ENCODE data around the gene PPM1H. TPM values are rescaled to one million over a fixed set of nuclear protein-coding genes. Genes with fewer than 3 reads are reported as not detected.

Gene PPM1H
- total and polyA plus RNA-seq, 2 of the 8 experiments (the other 6 are each of a cell fraction or from before 2014, with no cell fraction given), result 16.4 to 36.1 TPM

- H2AK5ac ChIP-seq (ENCODE audit: low read depth, low read length), result no peak overlapping the region
- H3K27ac ChIP-seq (ENCODE audit: low read depth, low read length), result no peak overlapping the region
- peaks cover 0 to 4% (median 0%) of the 10 kb centered on the region in 4 experiments; a peak in 2 of 8 replicates for H3K36me3 ChIP-seq (ENCODE audit: control insufficient read depth in 2 of 4, insufficient read depth in 4 of 4, low read length in 3 of 4)
- H2BK12ac ChIP-seq (ENCODE audit: low read depth, low read length), result no peak overlapping the region
- H3K79me2 ChIP-seq (ENCODE audit: control insufficient read depth in 1 of 2, insufficient read depth in 2 of 2, low read length in 2 of 2), result no peaks in the 10 kb centered on the region
- H2AFZ ChIP-seq (ENCODE audit: low read length), result no peak overlapping the region
- H3K23ac ChIP-seq (ENCODE audit: insufficient read length), result no peak overlapping the region
- H3K4me1 ChIP-seq (replicated peaks in 1 of 4; ENCODE audit: control insufficient read depth in 3 of 4, insufficient read depth in 4 of 4, low read length in 3 of 4), result peaks cover 1 to 6% (median 5%) of the 10 kb centered on the region in 4 experiments; a peak in 5 of 7 replicates
- H2BK15ac ChIP-seq (ENCODE audit: low read length), result no peak overlapping the region; the same call in 1 of the 2 replicates
- no peak overlapping the region for H4K91ac ChIP-seq (replicated peaks; ENCODE audit: insufficient read length, low read length)
- H4K8ac ChIP-seq (ENCODE audit: extremely low read depth, insufficient read depth, low read length), result no peak overlapping the region
- TF ChIP-seq TAF7 (optimal IDR thresholded peaks at IDR 0.05; ENCODE audit: borderline replicate concordance, low read depth, low read length) (no peak), RXRA (IDR thresholded peaks at IDR 0.05; ENCODE audit: insufficient read depth, low read depth, low read length) (no peak), E2F6 (IDR thresholded peaks at IDR 0.05) (no peak), CHD2 (IDR thresholded peaks at IDR 0.05; ENCODE audit: low read length) (no peak), SP2 (IDR thresholded peaks at IDR 0.05; ENCODE audit: low read length) (no peak), HDAC6 (IDR thresholded peaks at IDR 0.05; ENCODE audit: low read depth, low read length) (no peak), USF2 (IDR thresholded peaks at IDR 0.05; ENCODE audit: low read length) (no peak), RFX5 (IDR thresholded peaks at IDR 0.05; ENCODE audit: borderline replicate concordance, low read depth, low read length) (no peak), EP300 (IDR thresholded peaks at IDR 0.05; ENCODE audit: borderline replicate concordance in 1 of 2, low read depth in 2 of 2, low read length in 2 of 2) (no peak), EGR1 (IDR thresholded peaks at IDR 0.05; ENCODE audit: borderline replicate concordance, low read depth, low read length) (no peak), CTBP2 (IDR thresholded peaks at IDR 0.05; ENCODE audit: borderline replicate concordance, insufficient read depth, insufficient read length, low read length) (no peak), MAX (IDR thresholded peaks at IDR 0.05) (no peak)
- ChIA-PET CTCF (ENCODE audit: partially characterized antibody) (interaction anchor here (1.0 to 2.5 kb wide), 6 partner anchors 10 to 371 kb away, joined by 3 to 8 read pairs (median 3); no protein-coding TSS in a partner anchor), POLR2A (ENCODE audit: partially characterized antibody) (interaction anchor here (0.7 kb wide), 1 partner anchor 17 kb away, joined by 3 read pairs; no protein-coding TSS in a partner anchor)
- no peak overlapping the region for H3K56ac ChIP-seq (replicated peaks; ENCODE audit: insufficient read length, low read depth, low read length)
- H3K9me3 ChIP-seq (ENCODE audit: insufficient read depth in 2 of 2, low read depth in 1 of 2, low read length in 1 of 2), result no peaks in the 10 kb centered on the region
- H3K14ac ChIP-seq (ENCODE audit: insufficient read length), result no peak overlapping the region
- no peak overlapping the region for H4K5ac ChIP-seq (ENCODE audit: insufficient read length, low read depth, low read length)
- FAIRE-seq (no peak), DNase-seq (ENCODE audit: low read depth in 1 of 2, low spot score in 2 of 2) (no peak)
- WGBS, 2 experiments (ENCODE audit: extremely low coverage in 1 of 2, insufficient coverage in 1 of 2, insufficient read length in 1 of 2, insufficient replicate concordance in 2 of 2, low coverage in 1 of 2, low lambda C conversion rate in 2 of 2, missing lambda C conversion rate in 1 of 2), result 95% methylated on average over 1 of the region's 1 CpG; no CpG with 5 or more reads in 1 of the 2 experiments
- no peak overlapping the region for H3K4ac ChIP-seq (replicated peaks; ENCODE audit: insufficient read length, low read depth, low read length)
- H3K4me2 ChIP-seq (ENCODE audit: insufficient read depth in 1 of 2, low read depth in 2 of 2, low read length in 2 of 2), result no peak overlapping the region
- no peaks in the 10 kb centered on the region for H3K79me1 ChIP-seq (ENCODE audit: low read depth, low read length)
- H2BK120ac ChIP-seq (replicated peaks; ENCODE audit: low read depth, low read length), result no peak overlapping the region
- no peak overlapping the region for H3K18ac ChIP-seq (ENCODE audit: extremely low read depth, low read length)
- no peaks in the 10 kb centered on the region for H3K27me3 ChIP-seq (replicated peaks in 1 of 4; ENCODE audit: control insufficient read depth in 3 of 4, extremely low read depth in 1 of 4, insufficient read depth in 3 of 4, low read length in 3 of 4)
- H3K4me3 ChIP-seq (ENCODE audit: extremely low read depth in 1 of 4, insufficient read depth in 2 of 4, low read depth in 3 of 4, low read length in 4 of 4), result no peak overlapping the region
- H3K9ac ChIP-seq (replicated peaks in 1 of 4; ENCODE audit: extremely low read depth in 1 of 4, low read depth in 3 of 4, low read length in 3 of 4), result no peak overlapping the region
- H3K23me2 ChIP-seq (ENCODE audit: low read depth, low read length), result no peaks in the 10 kb centered on the region
- no peak overlapping the region for H2BK5ac ChIP-seq (ENCODE audit: low read depth, low read length)
- H2BK20ac ChIP-seq (ENCODE audit: low read length), result no peak overlapping the region
- H4K20me1 ChIP-seq (replicated peaks in 1 of 2; ENCODE audit: control insufficient read depth in 1 of 2, insufficient read depth in 2 of 2, low read length in 2 of 2), result no peaks in the 10 kb centered on the region
These were observed 237.1 kb downstream of the PPM1H start for GRCh38 chr12:62697893-62698292.
